MM.1S (cell line): ENCODE results near the gene BAIAP2L2.
"Not testable (repeated sequence)": the region's sequence is repeated elsewhere in the genome, so short reads cannot be mapped to it uniquely, and the experiment has no call there.

Source experiments
- DNase-seq: peaks from one replicate; pipeline ENCODE4 v3.0.0-alpha.2; 2015
- H2AFZ ChIP-seq: fragments of 300-600 bp; sonication (generic); 2 replicates; pipeline ENCODE4 v1.6.0; 2016; ENCODE audit warnings: antibody characterized with exemption, low read length
- H3F3A ChIP-seq: fragments of 300-600 bp; sonication (generic); 2 replicates; pipeline ENCODE4 v1.6.1; 2016; ENCODE audit warnings: mild to moderate bottlenecking, antibody characterized with exemption, low read length, moderate library complexity, mixed read lengths; ENCODE audit not compliant: insufficient read depth
- H3K27ac ChIP-seq: fragments of 300-600 bp; sonication (generic); 2 replicates; pipeline ENCODE4 v1.5.1; 2016; ENCODE audit warnings: mild to moderate bottlenecking, low read length
- H3K27me3 ChIP-seq: fragments of 300-600 bp; sonication (generic); replicated peaks from 2 replicates; pipeline ENCODE4 v1.6.0; 2016; ENCODE audit warnings: low read length; ENCODE audit not compliant: insufficient read depth
- H3K36me3 ChIP-seq: fragments of 300-600 bp; sonication (generic); replicated peaks from 2 replicates; pipeline ENCODE4 v1.6.1; 2016; ENCODE audit warnings: mild to moderate bottlenecking, low read length, mixed read lengths; ENCODE audit not compliant: insufficient read depth
- H3K4me1 ChIP-seq: fragments of 300-600 bp; sonication (generic); 2 replicates; pipeline ENCODE4 v1.6.1; 2016; ENCODE audit warnings: low read length, mixed read lengths
- H3K4me2 ChIP-seq: fragments of 300-600 bp; sonication (generic); 2 replicates; pipeline ENCODE4 v1.6.0; 2016; ENCODE audit warnings: low read depth, low read length
- H3K4me3 ChIP-seq: fragments of 300-600 bp; sonication (generic); 2 replicates; pipeline ENCODE4 v1.5.1; 2016; ENCODE audit warnings: low read length, mixed read lengths
- H3K79me2 ChIP-seq: fragments of 300-600 bp; sonication (generic); 2 replicates; pipeline ENCODE4 v1.6.1; 2016; ENCODE audit warnings: mixed run types, low read length, mixed read lengths
- H3K9ac ChIP-seq: fragments of 300-600 bp; sonication (generic); 2 replicates; pipeline ENCODE4 v1.6.1; 2016; ENCODE audit warnings: low read length, mixed read lengths
- H3K9me2 ChIP-seq: fragments of 300-600 bp; sonication (generic); replicated peaks from 2 replicates; pipeline ENCODE4 v1.6.1; 2016; ENCODE audit warnings: mild to moderate bottlenecking, low read length, mixed read lengths; ENCODE audit not compliant: insufficient read depth
- H3K9me3 ChIP-seq: fragments of 300-600 bp; sonication (generic); replicated peaks from 2 replicates; pipeline ENCODE4 v1.6.1; 2016; ENCODE audit warnings: mild to moderate bottlenecking, low read length, mixed read lengths; ENCODE audit not compliant: insufficient read depth
- H4K20me1 ChIP-seq: fragments of 300-600 bp; sonication (generic); 2 replicates; pipeline ENCODE4 v1.6.1; 2016; ENCODE audit warnings: mild to moderate bottlenecking, low read length, moderate library complexity, mixed read lengths; ENCODE audit not compliant: insufficient read depth
- EZH2 ChIP-seq: fragments of 300-600 bp; sonication (generic); optimal IDR thresholded peaks from 2 replicates; pipeline ENCODE3; 2017; ENCODE audit warnings: low read depth, mild to moderate bottlenecking, antibody characterized with exemption, low read length, mixed read lengths
- EZH2phosphoT487 ChIP-seq: fragments of 300-600 bp; sonication (generic); IDR thresholded peaks from 2 replicates; pipeline ENCODE4 v1.6.1; 2018; ENCODE audit warnings: antibody characterized with exemption, low read length
- TF ChIP-seq, protein P1 (sequence below): fragments of 300-600 bp; sonication (generic); IDR thresholded peaks from 2 replicates; pipeline ENCODE4 v1.5.1; 2016; ENCODE audit warnings: antibody characterized with exemption, low read length, mixed read lengths

The BAIAP2L2 gene

GRCh38 chr22:38153821-38154562 is 43.5 kb upstream of the BAIAP2L2 start:
- no peak overlapping the region for H3K27ac ChIP-seq
- H3K79me2 ChIP-seq: no peaks in the 10 kb centered on the region
- H3K9me3 ChIP-seq: no peaks in the 10 kb centered on the region
- no peak overlapping the region for H3K4me3 ChIP-seq
- no peaks in the 10 kb centered on the region for H3F3A ChIP-seq
- H3K4me2 ChIP-seq: no peak overlapping the region
- no peak for TF ChIP-seq EZH2
- TF ChIP-seq EZH2phosphoT487: no peak
- no peak overlapping the region for H3K9ac ChIP-seq
- no peaks in the 10 kb centered on the region for H3K4me1 ChIP-seq
- H3K9me2 ChIP-seq: no peaks in the 10 kb centered on the region
- H4K20me1 ChIP-seq: no peaks in the 10 kb centered on the region
- no peaks in the 10 kb centered on the region for H3K27me3 ChIP-seq
- no peak for DNase-seq
- H2AFZ ChIP-seq: no peak overlapping the region
- H3K36me3 ChIP-seq: no peaks in the 10 kb centered on the region

DNA sequence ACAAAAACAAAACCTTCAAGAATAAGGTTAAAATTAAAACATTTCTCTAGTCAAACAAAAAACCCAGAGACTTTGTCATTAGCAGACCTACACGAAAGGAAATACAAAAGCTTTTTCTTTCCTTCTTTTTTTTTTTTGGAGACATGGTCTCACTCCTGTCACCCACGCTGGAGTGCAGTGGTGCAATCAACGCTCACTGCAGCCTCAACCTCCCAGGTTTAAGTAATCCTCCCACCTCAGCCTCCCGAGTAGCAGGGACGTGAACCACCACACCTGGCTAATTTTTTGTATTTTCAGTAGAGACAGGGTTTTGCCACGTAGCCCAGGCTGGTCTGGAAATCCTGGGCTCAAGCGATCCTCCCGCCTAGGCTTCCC is 40.6 kb upstream of the BAIAP2L2 start:
- no peak overlapping the region for H2AFZ ChIP-seq
- no peak overlapping the region for H3K27ac ChIP-seq
- no peaks in the 10 kb centered on the region for H4K20me1 ChIP-seq
- H3K9ac ChIP-seq: no peak overlapping the region
- TF ChIP-seq, protein P1, sequence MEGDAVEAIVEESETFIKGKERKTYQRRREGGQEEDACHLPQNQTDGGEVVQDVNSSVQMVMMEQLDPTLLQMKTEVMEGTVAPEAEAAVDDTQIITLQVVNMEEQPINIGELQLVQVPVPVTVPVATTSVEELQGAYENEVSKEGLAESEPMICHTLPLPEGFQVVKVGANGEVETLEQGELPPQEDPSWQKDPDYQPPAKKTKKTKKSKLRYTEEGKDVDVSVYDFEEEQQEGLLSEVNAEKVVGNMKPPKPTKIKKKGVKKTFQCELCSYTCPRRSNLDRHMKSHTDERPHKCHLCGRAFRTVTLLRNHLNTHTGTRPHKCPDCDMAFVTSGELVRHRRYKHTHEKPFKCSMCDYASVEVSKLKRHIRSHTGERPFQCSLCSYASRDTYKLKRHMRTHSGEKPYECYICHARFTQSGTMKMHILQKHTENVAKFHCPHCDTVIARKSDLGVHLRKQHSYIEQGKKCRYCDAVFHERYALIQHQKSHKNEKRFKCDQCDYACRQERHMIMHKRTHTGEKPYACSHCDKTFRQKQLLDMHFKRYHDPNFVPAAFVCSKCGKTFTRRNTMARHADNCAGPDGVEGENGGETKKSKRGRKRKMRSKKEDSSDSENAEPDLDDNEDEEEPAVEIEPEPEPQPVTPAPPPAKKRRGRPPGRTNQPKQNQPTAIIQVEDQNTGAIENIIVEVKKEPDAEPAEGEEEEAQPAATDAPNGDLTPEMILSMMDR: no peak
- no peak for TF ChIP-seq EZH2phosphoT487
- TF ChIP-seq EZH2: no peak
- no peaks in the 10 kb centered on the region for H3F3A ChIP-seq
- DNase-seq: no peak
- H3K79me2 ChIP-seq: no peaks in the 10 kb centered on the region
- no peaks in the 10 kb centered on the region for H3K4me1 ChIP-seq
- no peaks in the 10 kb centered on the region for H3K9me2 ChIP-seq
- H3K36me3 ChIP-seq: no peaks in the 10 kb centered on the region
- H3K4me3 ChIP-seq: no peak overlapping the region
- H3K27me3 ChIP-seq: no peaks in the 10 kb centered on the region
- H3K9me3 ChIP-seq: no peaks in the 10 kb centered on the region
- no peak overlapping the region for H3K4me2 ChIP-seq

DNA sequence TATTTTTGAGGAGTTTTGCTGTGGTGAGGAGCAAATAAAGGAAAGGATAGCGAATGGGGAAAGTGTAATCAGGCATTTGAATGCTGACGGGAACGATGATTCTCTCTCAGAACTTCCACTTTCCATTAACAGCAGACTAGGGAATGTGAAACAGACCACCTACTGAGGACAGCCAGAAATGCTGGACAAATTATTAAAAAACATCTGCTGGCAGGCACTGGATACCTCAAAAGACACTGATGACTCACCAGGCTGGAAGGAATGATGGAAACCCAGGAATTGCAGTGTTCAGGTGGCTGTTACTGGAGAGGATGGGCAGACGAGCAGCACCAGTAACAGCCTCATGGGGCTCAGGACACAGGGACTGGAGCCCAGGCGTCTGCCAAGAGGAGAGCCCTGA is 37.8 kb upstream of the BAIAP2L2 start:
- Histone ChIP-seq H2AFZ (no peak overlapping the region), H3K9ac (no peak overlapping the region), H3K9me3 (no peaks in the 10 kb centered on the region), H3K9me2 (no peaks in the 10 kb centered on the region), H3F3A (no peaks in the 10 kb centered on the region), H4K20me1 (no peaks in the 10 kb centered on the region), H3K79me2 (no peaks in the 10 kb centered on the region), H3K4me3 (no peak overlapping the region), H3K36me3 (no peaks in the 10 kb centered on the region), H3K4me2 (no peak overlapping the region), H3K4me1 (no peaks in the 10 kb centered on the region), H3K27me3 (no peaks in the 10 kb centered on the region), H3K27ac (no peak overlapping the region)
- DNase-seq: no peak
- TF ChIP-seq, protein P1: no peak
- TF ChIP-seq EZH2 (no peak), EZH2phosphoT487 (no peak)

DNA sequence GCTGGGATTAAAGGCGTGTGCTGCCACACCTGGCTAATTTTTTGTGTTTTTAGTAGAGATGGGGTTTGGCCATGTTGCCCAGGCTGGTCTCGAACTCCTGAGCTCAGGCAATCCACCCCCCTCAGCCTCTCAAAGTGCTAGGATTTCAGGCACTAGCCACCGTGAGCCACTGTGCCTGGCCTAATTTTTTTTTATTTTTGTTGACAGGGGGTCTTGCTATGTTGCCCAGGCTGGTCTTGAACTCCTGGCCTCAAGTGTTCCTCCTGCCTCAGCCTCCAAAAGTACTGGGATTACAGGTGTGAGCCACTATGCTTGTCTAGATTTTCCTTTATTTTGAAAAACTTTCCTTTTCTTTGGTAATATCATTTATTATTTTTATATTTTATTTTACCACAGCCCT is 35.7 kb upstream of the BAIAP2L2 start:
- not testable (repeated sequence) for H3K27ac ChIP-seq, H3K4me2 ChIP-seq

More for the DNA sequence above, 35.7 kb upstream of the BAIAP2L2 start:
- H3K4me3 ChIP-seq, H3K9me3 ChIP-seq, H2AFZ ChIP-seq, H3K9me2 ChIP-seq, H3K36me3 ChIP-seq, H3K79me2 ChIP-seq, H4K20me1 ChIP-seq, H3K4me1 ChIP-seq, H3F3A ChIP-seq, DNase-seq, H3K9ac ChIP-seq, H3K27me3 ChIP-seq: not testable (repeated sequence)
